GOT3 (cell line): ENCODE data around the gene MCTP2.

Experiments used
- DNase-seq: peaks from one replicate; lab custom pipeline; 2025; ENCODE audit warnings: mixed read lengths; lab: John Stamatoyannopoulos, UW

Gene MCTP2, protein sequence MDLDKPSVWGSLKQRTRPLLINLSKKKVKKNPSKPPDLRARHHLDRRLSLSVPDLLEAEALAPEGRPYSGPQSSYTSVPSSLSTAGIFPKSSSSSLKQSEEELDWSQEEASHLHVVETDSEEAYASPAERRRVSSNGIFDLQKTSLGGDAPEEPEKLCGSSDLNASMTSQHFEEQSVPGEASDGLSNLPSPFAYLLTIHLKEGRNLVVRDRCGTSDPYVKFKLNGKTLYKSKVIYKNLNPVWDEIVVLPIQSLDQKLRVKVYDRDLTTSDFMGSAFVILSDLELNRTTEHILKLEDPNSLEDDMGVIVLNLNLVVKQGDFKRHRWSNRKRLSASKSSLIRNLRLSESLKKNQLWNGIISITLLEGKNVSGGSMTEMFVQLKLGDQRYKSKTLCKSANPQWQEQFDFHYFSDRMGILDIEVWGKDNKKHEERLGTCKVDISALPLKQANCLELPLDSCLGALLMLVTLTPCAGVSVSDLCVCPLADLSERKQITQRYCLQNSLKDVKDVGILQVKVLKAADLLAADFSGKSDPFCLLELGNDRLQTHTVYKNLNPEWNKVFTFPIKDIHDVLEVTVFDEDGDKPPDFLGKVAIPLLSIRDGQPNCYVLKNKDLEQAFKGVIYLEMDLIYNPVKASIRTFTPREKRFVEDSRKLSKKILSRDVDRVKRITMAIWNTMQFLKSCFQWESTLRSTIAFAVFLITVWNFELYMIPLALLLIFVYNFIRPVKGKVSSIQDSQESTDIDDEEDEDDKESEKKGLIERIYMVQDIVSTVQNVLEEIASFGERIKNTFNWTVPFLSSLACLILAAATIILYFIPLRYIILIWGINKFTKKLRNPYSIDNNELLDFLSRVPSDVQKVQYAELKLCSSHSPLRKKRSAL

DNA sequence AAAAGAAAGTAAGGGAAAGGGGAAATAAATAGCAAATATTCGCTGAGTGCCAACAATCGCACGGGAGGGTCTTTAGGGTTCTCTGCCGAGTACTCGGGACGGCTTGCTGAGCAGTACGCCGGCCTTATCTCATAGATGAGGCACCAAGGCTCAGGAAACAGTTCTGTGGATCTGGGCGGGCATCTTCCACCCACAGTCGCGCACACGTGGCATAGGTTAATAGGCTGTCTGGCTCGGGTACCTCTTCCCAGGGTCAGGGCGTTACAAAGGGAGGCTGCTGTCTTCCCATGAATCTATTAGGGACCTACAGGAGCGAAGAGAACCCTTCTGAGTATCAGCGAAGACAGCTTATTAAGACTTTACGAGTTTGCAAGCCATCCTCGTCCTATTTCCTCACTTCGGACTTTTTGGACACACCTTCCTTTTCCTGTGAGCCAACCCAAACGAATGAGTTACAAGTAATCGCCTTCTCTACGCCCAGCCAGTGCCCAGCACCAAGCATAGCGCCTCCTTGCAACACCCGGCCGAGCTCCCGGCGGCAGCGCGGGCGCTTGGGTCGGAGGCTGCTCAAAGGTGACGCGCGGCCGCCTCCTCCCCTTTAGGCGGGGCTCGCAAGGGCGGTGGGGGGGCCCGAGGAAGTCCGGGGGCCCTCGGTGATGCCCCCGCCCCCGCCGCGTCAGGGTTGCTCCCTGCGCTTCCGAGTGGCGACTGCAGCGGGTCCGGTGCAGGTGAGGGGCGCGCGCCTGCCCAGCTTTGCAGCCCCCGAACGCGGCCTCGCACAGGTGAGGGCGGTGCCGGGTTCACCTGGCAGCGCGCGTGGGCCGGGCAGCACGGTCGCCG, at the start of gene MCTP2:
Gene MCTP2 (plus strand): TSS at position 679 of the 840 bp plus-strand sequence. CDS start 66,705 bp downstream, outside the sequence.
- peak; percentile 41 for DNase-seq

DNA sequence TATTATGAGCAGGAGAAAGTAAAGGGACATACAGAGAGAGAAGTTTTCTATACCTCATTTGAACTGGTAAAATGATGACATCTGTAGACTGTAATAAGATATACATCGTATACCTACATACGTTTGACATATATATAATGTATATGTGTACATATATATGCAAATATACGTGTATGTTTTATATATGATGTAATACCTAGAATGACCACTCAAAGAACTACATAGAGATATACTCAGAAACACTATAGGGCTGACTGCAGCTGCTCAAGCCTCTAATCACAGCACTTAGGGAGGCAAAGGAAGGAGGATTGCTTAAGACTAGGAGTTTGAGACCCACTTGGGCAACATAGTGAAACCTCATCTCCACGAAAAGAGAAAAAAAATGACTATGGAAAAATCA, 48.5 kb upstream of the MCTP2 start:
- no peak for DNase-seq

DNA sequence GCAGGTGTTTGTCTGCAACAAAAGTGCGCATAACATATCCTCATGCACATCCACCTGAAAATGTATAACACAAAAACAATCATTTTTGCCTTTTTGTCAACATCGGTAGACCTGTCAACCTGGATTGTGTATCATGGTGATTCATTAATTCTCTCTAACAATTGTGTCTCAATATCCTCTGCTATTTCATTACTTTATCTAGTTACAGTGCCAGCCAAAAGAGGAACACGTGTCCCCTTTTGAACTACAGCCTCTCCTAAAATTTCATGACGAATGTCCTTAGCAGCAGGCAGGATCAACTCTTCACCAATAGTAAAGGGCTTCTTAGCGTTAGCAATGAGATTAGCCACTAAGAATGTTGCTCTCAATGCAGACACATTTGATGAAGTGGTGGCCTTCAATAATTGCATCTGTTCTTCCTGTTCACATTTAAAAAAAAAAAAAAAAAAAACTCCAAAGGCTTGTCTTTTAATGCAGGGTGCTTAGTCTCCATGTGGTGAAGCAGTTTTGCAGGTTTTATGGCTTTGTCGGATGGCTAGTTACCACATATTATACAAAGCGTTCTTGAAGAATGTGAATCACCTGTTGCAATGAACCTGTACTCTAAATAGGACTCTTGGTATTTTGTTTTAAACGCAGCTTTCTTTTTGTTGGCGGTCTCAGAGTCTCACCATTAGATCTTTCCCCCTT, 45.7 kb upstream of the MCTP2 start:
- DNase-seq = no peak

DNA sequence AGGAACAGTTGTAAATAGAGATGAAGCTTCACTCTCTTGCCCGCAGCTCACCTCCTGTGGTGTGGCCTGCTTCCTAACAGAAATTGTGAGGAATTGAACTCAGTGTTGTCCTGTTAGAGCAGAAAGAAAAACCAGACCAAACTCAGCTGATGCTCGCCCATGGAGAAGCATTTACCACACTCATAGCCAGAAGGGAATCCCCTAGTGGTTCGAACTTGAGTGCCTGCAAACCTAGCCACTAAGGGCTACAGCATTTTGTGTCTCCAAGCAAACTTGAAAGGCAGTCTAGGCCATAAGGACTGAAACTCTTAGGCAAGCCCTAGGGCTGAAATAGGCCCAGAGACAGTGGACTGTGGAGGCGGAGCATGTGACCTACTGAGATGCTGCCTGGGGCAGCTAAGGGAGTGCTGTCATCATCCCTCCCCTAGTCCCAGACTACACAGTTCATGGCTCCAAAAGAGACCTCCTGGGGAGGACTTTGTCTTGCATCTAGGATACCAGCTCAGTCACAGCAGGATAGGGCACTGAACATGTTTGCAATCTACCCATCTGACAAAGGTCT, 44.5 kb upstream of the MCTP2 start:
- no peak for DNase-seq

DNA sequence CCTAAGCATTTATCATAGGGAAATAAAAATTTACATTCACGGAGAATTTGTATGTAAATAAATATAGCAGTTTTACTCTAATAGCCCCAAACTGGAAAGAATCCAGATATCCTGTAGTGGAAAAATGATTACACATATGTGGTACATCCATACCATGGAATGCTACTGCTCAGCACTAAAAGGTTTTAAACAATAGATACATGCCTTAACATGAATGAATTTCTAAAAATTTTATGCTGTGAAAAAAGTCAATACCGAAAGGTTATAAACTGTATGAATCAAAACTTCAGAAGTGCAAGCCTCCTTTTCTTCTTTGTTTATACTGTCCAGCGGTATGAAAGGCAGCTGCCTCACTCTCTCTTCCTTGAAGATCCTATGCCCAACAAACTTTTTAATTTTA, 37.5 kb upstream of the MCTP2 start:
- DNase-seq = no peak

GRCh38 chr15:94196531-94196930, 34.8 kb upstream of the MCTP2 start:
- no peak for DNase-seq

- DNase-seq = no peak
Observed at GRCh38 chr15:94198633-94199032, 32.7 kb upstream of the MCTP2 start.

GRCh38 chr15:94199725-94200124, 31.6 kb upstream of the MCTP2 start:
- no peak for DNase-seq

DNA sequence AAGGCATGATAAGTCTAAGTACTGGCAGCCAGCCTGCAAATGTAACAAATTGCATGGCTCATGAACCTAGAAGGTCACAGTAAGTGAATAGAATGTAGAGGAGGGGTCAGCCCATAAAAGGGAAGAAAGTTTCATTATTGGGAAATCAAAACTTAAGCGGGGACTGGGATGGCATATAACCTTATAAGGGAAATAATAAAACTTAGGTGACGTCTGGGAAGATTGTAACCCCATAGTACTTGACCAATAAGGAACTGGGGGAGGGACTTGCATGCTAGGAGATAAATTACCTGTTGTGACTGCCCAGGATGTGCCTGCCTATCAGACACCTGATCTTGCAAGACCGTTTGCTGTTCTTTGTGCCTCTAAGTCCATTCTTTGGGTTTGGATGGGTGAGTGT, 28.1 kb upstream of the MCTP2 start:
- no peak for DNase-seq

DNA sequence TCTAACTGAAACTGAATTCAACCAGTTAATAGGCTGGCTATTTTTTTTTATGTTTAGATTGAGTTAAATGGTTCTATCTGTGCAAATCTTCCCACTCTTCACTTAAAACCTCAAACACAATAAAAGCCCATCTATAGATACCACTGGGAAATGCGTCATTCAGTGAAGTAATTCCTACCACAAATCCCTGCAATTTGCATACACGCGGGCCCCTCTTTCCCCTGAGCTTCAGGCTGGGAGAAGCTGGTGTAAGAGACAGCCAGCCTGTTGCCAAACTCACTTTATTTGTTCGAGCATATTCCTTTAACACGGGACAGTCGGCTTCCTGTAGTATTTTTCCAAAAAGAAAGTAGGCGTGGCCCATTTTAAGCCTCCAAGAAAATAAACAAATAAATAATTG, 26.0 kb upstream of the MCTP2 start:
- no peak for DNase-seq

DNA sequence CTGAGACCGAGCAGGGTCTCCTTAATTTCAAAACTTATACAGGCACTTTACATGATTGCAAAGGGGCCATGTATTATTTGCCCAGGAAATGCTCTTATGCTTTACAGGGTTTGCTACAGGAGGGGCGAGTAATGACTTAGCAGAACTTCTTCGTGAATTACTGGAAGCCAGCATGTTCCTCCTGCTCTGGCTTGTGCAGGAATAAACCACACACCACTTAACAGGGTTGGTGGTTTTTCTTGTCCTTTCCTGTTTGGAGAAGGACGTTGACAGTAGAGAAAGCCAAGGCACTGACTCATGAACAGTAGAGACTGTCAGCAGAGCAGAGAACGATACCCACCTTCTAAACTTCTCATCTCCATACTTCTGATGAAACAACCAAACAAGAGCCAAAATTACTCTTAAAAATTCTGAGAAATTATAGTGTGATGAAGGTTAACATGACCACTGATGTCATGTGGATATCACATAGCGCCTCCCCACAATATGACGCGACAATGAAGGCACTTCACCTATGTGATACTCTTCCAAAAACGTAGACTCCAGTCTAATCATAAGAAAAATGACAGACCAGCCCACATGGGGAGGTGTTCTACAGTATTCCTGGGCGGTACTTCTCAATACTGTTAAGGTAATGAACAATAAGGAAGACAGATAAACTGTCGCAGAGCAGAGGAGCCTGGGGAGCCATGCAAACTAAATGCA, 24.7 kb upstream of the MCTP2 start:
- no peak for DNase-seq

- DNase-seq = no peak
Observed at GRCh38 chr15:94212291-94212690, 19.1 kb upstream of the MCTP2 start.

DNA sequence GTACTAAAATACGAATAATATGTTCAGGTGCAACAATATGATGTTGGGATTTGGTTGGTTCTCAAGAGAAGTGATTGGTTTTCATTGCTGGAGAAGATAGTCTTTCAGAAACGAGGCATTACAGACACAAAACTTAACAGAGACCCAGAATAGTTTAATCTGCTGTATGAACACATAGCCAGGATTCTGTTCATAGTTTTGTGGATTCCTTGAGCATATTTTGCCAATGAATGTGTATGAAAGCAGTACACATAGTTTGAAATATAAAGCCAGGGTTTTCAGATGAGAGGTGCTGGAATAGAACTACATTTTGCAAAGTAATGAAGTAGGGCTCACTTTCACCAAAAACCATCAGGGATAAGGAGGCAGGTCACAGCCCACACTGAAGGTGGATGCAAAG, 5.7 kb upstream of the MCTP2 start:
- DNase-seq = no peak

DNA sequence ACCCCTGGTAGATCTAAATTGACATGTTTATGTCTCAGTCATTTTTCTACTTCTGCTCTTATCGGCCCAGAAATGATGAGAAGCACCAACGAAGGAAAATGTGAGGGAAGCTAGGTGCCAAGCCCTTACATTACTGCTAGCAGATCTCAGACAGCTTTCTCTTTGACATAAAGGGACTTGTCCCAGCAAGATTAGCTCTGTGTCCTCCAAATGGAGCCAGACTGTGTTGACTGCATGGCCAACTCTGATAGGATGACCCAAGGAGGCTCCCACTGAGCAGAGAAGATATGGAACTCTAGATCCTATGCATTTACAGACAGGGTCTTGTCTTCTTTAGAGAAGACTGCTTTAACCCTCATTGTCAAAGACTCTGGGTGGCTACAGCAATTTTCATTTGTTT, 2.8 kb upstream of the MCTP2 start:
- no peak for DNase-seq

- no peak for DNase-seq
Observed at GRCh38 chr15:94229591-94230369, 1.6 kb upstream of the MCTP2 start.

DNA sequence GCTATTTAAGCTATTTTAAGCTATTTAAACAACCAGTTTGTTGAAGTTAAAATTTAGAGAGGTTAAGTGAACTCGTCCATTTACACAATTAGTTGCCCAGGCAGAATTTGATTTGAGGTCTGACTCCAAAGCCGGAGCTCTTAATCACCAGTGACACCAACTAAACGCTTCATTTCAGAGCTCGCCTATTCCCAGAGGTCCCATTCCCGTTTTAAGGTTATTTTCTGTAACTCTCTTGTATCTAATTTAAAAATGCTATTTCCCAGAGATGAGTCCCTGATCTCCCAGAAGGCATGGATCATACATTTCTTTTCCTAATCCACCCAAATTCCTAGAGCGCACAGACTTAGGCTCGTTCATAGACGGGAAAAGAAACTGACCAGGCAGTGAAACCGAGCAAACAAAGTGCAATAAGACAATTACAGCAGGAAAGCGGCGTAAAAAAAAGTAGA, 904 bp upstream of the MCTP2 start:
- DNase-seq = no peak

DNA sequence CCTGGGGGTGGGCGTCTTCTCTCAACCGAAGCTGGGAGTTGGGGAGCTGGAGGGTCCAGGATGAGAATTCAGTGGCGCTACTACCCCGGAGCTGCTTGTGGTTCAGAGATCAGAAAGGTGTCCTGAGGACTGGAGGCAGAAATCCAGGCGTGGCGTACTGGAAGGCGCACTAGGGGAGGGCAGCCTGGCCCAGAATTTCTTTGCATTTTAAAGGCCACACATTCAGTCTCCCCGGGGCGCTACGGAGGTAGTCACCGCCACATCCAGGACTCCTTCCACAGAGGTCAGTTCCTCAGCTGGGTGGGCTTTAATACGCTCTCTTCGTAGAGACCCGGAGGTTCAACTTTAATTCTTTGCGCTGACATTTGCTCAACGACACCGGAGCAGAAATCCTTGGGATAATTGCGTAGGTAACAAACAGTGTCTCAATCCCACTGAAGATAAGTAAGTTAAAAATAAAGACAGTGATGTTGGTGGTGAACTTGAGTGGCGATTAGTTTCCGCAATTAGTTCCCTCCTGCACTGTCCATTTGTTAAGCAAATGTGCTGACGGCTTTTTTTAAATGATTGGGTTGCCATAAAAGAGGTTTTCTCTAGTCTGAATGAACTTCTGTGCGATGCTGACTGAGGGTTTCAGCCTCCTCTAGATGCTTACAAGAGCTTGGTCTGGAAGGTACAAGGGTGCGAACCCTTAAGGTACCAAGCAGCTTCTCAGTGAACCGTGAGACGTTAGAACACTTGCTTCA, 535 bp downstream of the MCTP2 start:
- DNase-seq = no peak

GRCh38 chr15:94233441-94233840, 2.1 kb downstream of the MCTP2 start:
- no peak for DNase-seq

- no peak for DNase-seq
Observed at GRCh38 chr15:94234300-94234699, 2.9 kb downstream of the MCTP2 start.
